HG03457 (cell line): ENCODE measurements around the gene PTAR1.
A peak's percentile ranks its signal among the peaks of the same experiment; 100 is the strongest.

Experiments used
- ATAC-seq: cut with Tn5 transposase; IDR thresholded peaks from one replicate; pipeline ENCODE4 v1.9.1; 2021; ENCODE audit warnings: moderate number of reproducible peaks; ENCODE audit not compliant: unreplicated experiment

The PTAR1 gene

DNA sequence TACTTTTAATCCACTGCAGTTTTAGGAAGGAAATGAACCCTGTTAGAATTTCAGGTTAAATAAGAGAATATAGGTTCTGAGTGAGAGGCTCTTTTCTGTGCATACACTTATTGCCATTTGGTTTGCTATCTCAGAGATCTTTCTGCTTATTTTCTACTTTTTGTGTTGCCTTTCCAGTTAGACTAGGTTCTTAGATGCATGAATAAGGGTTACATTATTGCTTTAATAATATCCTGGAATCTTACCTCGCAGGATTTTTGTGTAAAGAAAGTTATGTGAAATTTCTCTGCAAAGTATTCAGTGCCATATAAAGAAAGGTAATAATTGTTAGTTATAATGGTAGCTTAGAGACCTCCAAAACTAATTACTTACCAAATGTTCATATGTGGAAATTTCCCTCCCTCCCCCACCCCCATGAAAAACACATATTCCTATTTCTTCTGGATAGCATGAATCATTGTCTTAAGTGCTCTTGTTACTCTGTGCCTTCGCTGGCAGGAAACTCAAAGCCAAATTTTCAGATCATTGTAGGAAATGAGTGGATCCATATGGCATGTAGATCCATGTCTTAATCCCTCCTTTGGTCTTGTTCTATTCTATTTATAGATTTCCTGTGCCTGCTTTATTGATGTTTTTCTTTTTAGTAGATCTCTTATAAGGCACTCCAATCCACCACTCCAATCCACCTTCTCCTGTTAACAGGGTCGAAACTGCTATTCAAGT lies 84.9 kb downstream of the PTAR1 start:
- ATAC-seq = no peak

- no peak for ATAC-seq
Measured at GRCh38 chr9:69674112-69674685, 85.6 kb downstream of the PTAR1 start.

DNA sequence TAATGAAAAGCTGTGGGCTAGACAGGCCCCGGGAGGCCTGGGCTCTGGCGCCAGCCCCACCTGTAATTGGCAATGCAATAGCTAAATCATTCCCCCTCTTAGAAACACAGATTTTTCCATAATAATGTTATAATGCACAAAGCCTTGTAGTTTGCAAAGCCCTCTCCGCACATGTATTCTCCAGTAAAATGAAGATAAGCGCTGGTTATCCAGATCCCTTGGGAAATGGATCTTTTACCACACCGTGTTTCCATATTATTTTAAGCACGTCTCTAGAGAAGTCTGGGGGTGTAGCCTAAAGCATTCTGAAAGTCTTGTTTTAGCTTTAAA lies 86.5 kb downstream of the PTAR1 start:
- no peak for ATAC-seq

GRCh38 chr9:69672596-69673310 lies 87.1 kb downstream of the PTAR1 start:
- peak; percentile 92 for ATAC-seq

GRCh38 chr9:69671879-69672595 lies 87.8 kb downstream of the PTAR1 start, which contains the start of gene APBA1:
TSS of gene APBA1 (minus strand) at chr9:69672371.
- no peak for ATAC-seq

DNA sequence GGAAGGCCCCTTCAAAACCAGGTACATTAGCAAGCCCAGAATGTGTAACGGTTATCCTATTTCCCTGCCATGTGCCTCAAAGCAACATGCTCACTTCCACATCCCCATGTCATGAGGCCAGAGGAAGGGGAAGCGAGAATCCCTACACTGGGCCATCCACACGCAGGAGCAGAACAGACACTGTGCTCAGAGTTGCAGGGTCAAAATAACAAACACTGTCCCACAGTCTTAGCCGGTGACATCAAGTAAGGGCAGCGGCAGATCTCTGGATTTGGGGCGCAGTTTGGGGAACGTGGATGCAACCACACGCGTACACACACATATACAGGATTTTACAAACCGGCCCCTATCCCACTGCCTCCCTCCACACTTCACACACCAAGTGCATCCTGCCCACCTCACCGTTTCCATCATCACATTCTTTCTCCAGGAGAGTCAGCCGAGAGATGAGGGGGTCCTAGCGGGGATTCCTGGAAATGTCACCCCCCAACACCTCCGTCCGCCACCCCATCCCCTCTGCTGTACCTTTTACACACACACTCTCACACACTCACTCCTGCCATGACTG lies 88.4 kb downstream of the PTAR1 start:
- no peak for ATAC-seq

DNA sequence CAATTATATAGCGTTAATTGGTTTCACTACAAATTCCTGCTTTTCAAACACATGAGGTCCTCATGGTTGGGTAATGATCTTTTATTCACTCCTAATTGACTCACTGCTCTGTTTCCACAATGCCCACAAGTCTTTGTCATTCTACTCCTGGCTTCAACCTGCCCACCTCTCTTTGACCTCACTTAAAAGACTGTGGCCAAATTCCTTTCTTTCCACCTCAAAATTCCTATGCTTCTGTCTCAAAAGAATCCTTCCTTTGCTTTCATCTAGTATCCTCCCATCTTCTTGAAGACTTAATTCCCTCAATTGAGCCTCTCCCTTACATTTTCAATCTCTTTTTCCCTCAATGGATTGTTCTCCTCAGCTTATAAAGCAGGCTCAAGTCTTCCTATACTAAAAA lies 92.5 kb downstream of the PTAR1 start:
- ATAC-seq = no peak

- no peak for ATAC-seq
Measured at GRCh38 chr9:69660304-69660703, 99.5 kb downstream of the PTAR1 start.
